HepG2 (cell line): ENCODE data around the gene SLC1A3.

Experiments
- ATF2 ChIP-seq: sonication (generic); formaldehyde crosslinking; IDR thresholded peaks from 2 replicates; pipeline ENCODE4 v1.4.0; 2020; ENCODE audit warnings: missing genetic modification reagents
- ATF7 ChIP-seq, 2 experiments: fragments of 450-650 bp in 1 of 2; sonication (generic) in 1 of 2; formaldehyde crosslinking in 1 of 2; IDR thresholded peaks; 2 replicates each; pipeline versions ENCODE4 v1.4.0 to v1.6.1; 2016 to 2020; ENCODE audit warnings: antibody characterized with exemption in 1 of 2, mild to moderate bottlenecking in 1 of 2, missing genetic modification reagents in 1 of 2
- EZH2 ChIP-seq: conservative IDR thresholded peaks from 2 replicates; pipeline ENCODE4 v1.6.1; 2012; ENCODE audit warnings: mild to moderate bottlenecking, low read depth, low read length, moderate library complexity
- GABPA ChIP-seq, 2 experiments: IDR thresholded peaks; 2 replicates each; pipeline ENCODE4 v1.6.1; 2011 to 2016; ENCODE audit warnings: low read depth in 2 of 2, low read length in 1 of 2, missing biosample characterization in 1 of 2, missing genetic modification characterization in 1 of 2
- MIXL1 ChIP-seq: IDR thresholded peaks from 2 replicates; pipeline ENCODE4 v1.6.1; 2016
- NFE2L1 ChIP-seq: sonication (generic); formaldehyde crosslinking; IDR thresholded peaks from 2 replicates; pipeline ENCODE4 v1.4.0; 2020; ENCODE audit warnings: missing genetic modification reagents, mild to moderate bottlenecking, borderline replicate concordance
- NR0B2 ChIP-seq: sonication (generic); formaldehyde crosslinking; IDR thresholded peaks from 2 replicates; pipeline ENCODE4 v1.4.0; 2020; ENCODE audit warnings: mild to moderate bottlenecking, missing genetic modification reagents
- PBX2 ChIP-seq: IDR thresholded peaks from 2 replicates; pipeline ENCODE4 v1.6.1; 2016; ENCODE audit warnings: control low read depth
- POLR2A ChIP-seq, 2 experiments: IDR thresholded peaks; 2 replicates each; pipeline ENCODE4 v1.6.1; 2011; ENCODE audit warnings: low read depth in 2 of 2, low read length in 2 of 2, mild to moderate bottlenecking in 1 of 2, moderate library complexity in 1 of 2; ENCODE audit not compliant: insufficient read depth in 1 of 2
- SUZ12 ChIP-seq: fragments of 150-350 bp; IDR thresholded peaks from 2 replicates; pipeline ENCODE4 v1.6.1; 2014; ENCODE audit warnings: low read depth, low read length
- ZNF782 ChIP-seq: sonication (generic); formaldehyde crosslinking; IDR thresholded peaks from 2 replicates; pipeline ENCODE4 v1.4.0; 2020; ENCODE audit warnings: missing genetic modification reagents, mild to moderate bottlenecking, borderline replicate concordance
- ZNF784 ChIP-seq: sonication (generic); formaldehyde crosslinking; IDR thresholded peaks from 2 replicates; pipeline ENCODE4 v1.5.1; 2020; ENCODE audit warnings: missing genetic modification reagents, mild to moderate bottlenecking, borderline replicate concordance
- TF ChIP-seq, protein P1 (sequence below): sonication (generic); formaldehyde crosslinking; IDR thresholded peaks from 2 replicates; pipeline ENCODE4 v1.8.0; 2022; ENCODE audit warnings: mild to moderate bottlenecking, missing genetic modification reagents, borderline replicate concordance
- TF ChIP-seq, protein P2 (sequence below): sonication (generic); formaldehyde crosslinking; IDR thresholded peaks from 2 replicates; pipeline ENCODE4 v1.5.0; 2020; ENCODE audit warnings: mild to moderate bottlenecking, missing genetic modification reagents, moderate library complexity

DNA sequence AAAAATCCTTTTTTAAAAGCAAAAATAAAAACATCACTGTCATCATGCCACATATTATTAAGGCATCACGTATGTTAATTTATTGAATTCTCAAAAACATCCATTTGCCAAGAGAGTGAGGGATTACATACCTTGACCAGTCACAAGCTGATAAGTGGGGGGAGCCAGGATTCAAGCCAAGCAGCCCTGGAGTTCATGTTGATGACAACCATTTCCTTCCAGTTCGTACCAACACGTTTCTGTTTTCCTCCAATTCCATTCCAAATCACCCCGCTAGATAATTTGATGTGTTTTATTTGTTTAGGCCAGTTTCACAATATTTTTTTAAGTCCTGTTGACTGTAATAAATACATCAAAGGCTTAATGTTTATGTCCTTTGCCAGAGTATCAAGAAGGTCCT lies 53.0 kb downstream of the SLC1A3 start:
- TF ChIP-seq POLR2A (IDR thresholded peaks at IDR 0.05; ENCODE audit: insufficient read depth in 1 of 2, low read depth in 2 of 2, low read length in 2 of 2) (no peak), ZNF784 (CRISPR knock-in tag) (no peak), GABPA (IDR thresholded peaks at IDR 0.05; ENCODE audit: low read depth, low read length) (no peak), GABPA (CRISPR knock-in tag; IDR thresholded peaks at IDR 0.05; ENCODE audit: low read depth) (no peak), NFE2L1 (CRISPR knock-in tag) (no peak), ATF7 (IDR thresholded peaks at IDR 0.05) (no peak), ATF7 (CRISPR knock-in tag; IDR thresholded peaks at IDR 0.05) (no peak), EZH2 (no peak), ZNF782 (no peak), NR0B2 (CRISPR knock-in tag) (no peak), ATF2 (CRISPR knock-in tag) (no peak), PBX2 (CRISPR knock-in tag) (no peak), SUZ12 (no peak), MIXL1 (CRISPR knock-in tag) (no peak)
- TF ChIP-seq, protein P1, sequence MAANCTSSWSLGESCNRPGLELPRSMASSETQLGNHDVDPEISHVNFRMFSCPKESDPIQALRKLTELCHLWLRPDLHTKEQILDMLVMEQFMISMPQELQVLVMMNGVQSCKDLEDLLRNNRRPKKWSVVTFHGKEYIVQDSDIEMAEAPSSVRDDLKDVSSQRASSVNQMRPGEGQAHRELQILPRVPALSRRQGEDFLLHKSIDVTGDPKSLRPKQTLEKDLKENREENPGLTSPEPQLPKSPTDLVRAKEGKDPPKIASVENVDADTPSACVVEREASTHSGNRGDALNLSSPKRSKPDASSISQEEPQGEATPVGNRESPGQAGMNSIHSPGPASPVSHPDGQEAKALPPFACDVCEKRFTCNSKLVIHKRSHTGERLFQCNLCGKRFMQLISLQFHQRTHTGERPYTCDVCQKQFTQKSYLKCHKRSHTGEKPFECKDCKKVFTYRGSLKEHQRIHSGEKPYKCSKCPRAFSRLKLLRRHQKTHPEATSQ (CRISPR knock-in tag), result no peak
- TF ChIP-seq, protein P2, sequence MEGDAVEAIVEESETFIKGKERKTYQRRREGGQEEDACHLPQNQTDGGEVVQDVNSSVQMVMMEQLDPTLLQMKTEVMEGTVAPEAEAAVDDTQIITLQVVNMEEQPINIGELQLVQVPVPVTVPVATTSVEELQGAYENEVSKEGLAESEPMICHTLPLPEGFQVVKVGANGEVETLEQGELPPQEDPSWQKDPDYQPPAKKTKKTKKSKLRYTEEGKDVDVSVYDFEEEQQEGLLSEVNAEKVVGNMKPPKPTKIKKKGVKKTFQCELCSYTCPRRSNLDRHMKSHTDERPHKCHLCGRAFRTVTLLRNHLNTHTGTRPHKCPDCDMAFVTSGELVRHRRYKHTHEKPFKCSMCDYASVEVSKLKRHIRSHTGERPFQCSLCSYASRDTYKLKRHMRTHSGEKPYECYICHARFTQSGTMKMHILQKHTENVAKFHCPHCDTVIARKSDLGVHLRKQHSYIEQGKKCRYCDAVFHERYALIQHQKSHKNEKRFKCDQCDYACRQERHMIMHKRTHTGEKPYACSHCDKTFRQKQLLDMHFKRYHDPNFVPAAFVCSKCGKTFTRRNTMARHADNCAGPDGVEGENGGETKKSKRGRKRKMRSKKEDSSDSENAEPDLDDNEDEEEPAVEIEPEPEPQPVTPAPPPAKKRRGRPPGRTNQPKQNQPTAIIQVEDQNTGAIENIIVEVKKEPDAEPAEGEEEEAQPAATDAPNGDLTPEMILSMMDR, result no peak
